ENCODE results near the gene NFASC.

NFASC gene

DNA sequence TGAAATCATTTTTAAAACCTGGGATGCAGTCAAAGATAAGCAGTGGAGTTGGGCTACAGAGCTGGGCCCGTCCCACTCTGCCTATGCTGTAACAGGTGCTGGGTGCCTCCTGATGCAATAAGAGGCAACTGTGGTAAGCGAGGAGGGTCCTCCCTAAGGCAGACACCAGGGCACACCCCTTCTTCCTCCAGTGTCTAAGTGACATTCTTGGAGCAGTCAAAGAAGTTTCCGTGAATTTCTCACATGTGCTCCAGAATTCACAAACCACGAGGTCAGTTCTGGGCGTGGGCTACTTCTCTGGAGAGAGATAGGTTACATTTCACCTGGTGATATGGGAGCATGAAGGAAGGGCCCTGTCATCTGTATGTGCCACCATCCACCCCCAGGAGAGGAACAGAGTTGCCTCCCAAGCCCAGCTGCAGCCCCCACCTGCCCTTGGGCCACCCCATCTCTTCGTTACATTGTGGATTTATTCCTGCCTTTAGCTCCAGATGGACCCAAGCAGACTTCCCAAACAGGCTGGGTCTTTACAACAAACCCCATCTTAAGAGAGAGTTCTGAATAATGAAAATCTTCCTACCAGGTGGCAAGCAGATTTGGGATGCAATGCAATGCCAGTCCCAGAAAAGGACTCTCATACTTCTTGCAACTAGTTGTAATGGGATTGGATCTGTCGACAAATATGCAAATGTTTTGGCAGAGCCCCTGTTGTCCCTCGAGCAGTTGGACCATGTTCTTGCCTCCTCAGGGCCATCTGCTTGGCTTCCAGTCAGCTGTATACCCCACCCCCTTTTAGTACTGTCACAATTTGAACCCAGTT lies 89.9 kb downstream of the NFASC start:
- Histone ChIP-seq H3K9me3 (ENCODE audit: insufficient read depth, low read length) (no peaks in the 10 kb centered on the region), H3K27ac (ENCODE audit: low read length) (no peak overlapping the region), H3K4me2 (ENCODE audit: low read length) (no peak overlapping the region), H3K27me3 (ENCODE audit: low read depth, low read length) (peaks cover 96% of the 10 kb centered on the region), H3K36me3 (replicated peaks; ENCODE audit: low read depth, low read length) (no peaks in the 10 kb centered on the region), H2AFZ (ENCODE audit: low read depth, low read length) (no peak overlapping the region), H3K79me2 (ENCODE audit: low read length) (no peaks in the 10 kb centered on the region), H3K4me1 (ENCODE audit: low read length) (peaks cover 19% of the 10 kb centered on the region), H3K9ac (ENCODE audit: low read length) (no peak overlapping the region), H3K4me3 (ENCODE audit: low read length) (no peak overlapping the region), H4K20me1 (ENCODE audit: insufficient read depth, low read length) (no peaks in the 10 kb centered on the region)
- TF ChIP-seq EZH2phosphoT487 (IDR thresholded peaks at IDR 0.05; ENCODE audit: low read depth) = no peak
- TF ChIP-seq CTCF (IDR thresholded peaks at IDR 0.05; ENCODE audit: low read depth, low read length) = no peak

- no peak overlapping the region for H3K9ac ChIP-seq (ENCODE audit: low read length)
- no peaks in the 10 kb centered on the region for H4K20me1 ChIP-seq (ENCODE audit: insufficient read depth, low read length)
- H3K27me3 ChIP-seq (ENCODE audit: low read depth, low read length) = peaks cover 96% of the 10 kb centered on the region
- no peak overlapping the region for H2AFZ ChIP-seq (ENCODE audit: low read depth, low read length)
- peak overlapping the region; percentile 44 for H3K4me2 ChIP-seq (ENCODE audit: low read length)
- no peak overlapping the region for H3K27ac ChIP-seq (ENCODE audit: low read length)
- no peak overlapping the region for H3K4me3 ChIP-seq (ENCODE audit: low read length)
- TF ChIP-seq CTCF (IDR thresholded peaks at IDR 0.05; ENCODE audit: low read depth, low read length) = peak; percentile 29
- no peak for TF ChIP-seq EZH2phosphoT487 (IDR thresholded peaks at IDR 0.05; ENCODE audit: low read depth)
- H3K36me3 ChIP-seq (replicated peaks; ENCODE audit: low read depth, low read length) = no peaks in the 10 kb centered on the region
- peaks cover 19% of the 10 kb centered on the region for H3K4me1 ChIP-seq (ENCODE audit: low read length)
- H3K9me3 ChIP-seq (ENCODE audit: insufficient read depth, low read length) = no peaks in the 10 kb centered on the region
- H3K79me2 ChIP-seq (ENCODE audit: low read length) = no peaks in the 10 kb centered on the region
These were observed 91.2 kb downstream of the NFASC start for GRCh38 chr1:204961765-204962419.

GRCh38 chr1:204962742-204963632 lies 92.3 kb downstream of the NFASC start:
- Histone ChIP-seq H3K27me3 (ENCODE audit: low read depth, low read length) (peaks cover 96% of the 10 kb centered on the region), H2AFZ (ENCODE audit: low read depth, low read length) (no peak overlapping the region), H3K9ac (ENCODE audit: low read length) (no peak overlapping the region), H3K27ac (ENCODE audit: low read length) (no peak overlapping the region), H3K36me3 (replicated peaks; ENCODE audit: low read depth, low read length) (no peaks in the 10 kb centered on the region), H3K9me3 (ENCODE audit: insufficient read depth, low read length) (no peaks in the 10 kb centered on the region), H3K4me1 (ENCODE audit: low read length) (peaks cover 19% of the 10 kb centered on the region), H3K79me2 (ENCODE audit: low read length) (no peaks in the 10 kb centered on the region), H3K4me3 (ENCODE audit: low read length) (no peak overlapping the region), H4K20me1 (ENCODE audit: insufficient read depth, low read length) (no peaks in the 10 kb centered on the region), H3K4me2 (ENCODE audit: low read length) (peak overlapping the region; percentile 44)
- TF ChIP-seq EZH2phosphoT487 (IDR thresholded peaks at IDR 0.05; ENCODE audit: low read depth) (no peak), CTCF (IDR thresholded peaks at IDR 0.05; ENCODE audit: low read depth, low read length) (no peak)
